Caco-2 (cell line): ENCODE results near the gene EVI5L. TPM values are rescaled to one million over a fixed set of nuclear protein-coding genes. Genes with fewer than 3 reads are reported as not detected.

Experiments
- BruUV-seq: library from RNA; stranded (reverse); fragments of 400-500 nt; replicated peaks from 2 replicates; lab custom pipeline; 2021; lab: Mats Ljungman, UMichigan
- CTCF ChIA-PET: fragments of 300-600 bp; sonication (Branson Sonifier 250); formaldehyde crosslinking; loops from one replicate; lab custom pipeline; 2022; ENCODE audit warnings: antibody characterized with exemption; lab: Charles Lee
- POLR2A ChIA-PET: fragments of 300-600 bp; sonication (Branson Sonifier 250); formaldehyde crosslinking; loops from one replicate; lab custom pipeline; 2022; ENCODE audit warnings: antibody characterized with exemption; lab: Charles Lee
- DNase-seq, 2 experiments: peaks; one replicate each; pipeline versions ENCODE4 v3.0.0 to v3.0.0-alpha.2; 2020 to 2022
- H3K27me3 ChIP-seq: replicated peaks from 2 replicates; pipeline ENCODE4 v1.6.0; 2011; ENCODE audit warnings: low read length; ENCODE audit not compliant: control insufficient read depth, insufficient read depth
- H3K36me3 ChIP-seq: 2 replicates; pipeline ENCODE4 v1.5.1; 2011; ENCODE audit warnings: low read length; ENCODE audit not compliant: control insufficient read depth, insufficient read depth
- H3K4me1 ChIP-seq: fragments of 250-450 bp; sonication (Bioruptor Pico); 2 replicates; pipeline ENCODE4 v1.5.1; 2020; ENCODE audit warnings: mild to moderate bottlenecking
- H3K4me3 ChIP-seq: 2 replicates; pipeline ENCODE4 v1.5.1; 2011; ENCODE audit warnings: low read depth, mild to moderate bottlenecking, control low read depth, low read length
- H3K9me3 ChIP-seq: fragments of 250-450 bp; sonication (Bioruptor Pico); 2 replicates; pipeline ENCODE4 v1.5.1; 2020; ENCODE audit warnings: mild to moderate bottlenecking, moderate library complexity
- H3K27ac Mint-ChIP-seq: one replicate; pipeline ENCODE4 v1.8.0; 2022; ENCODE audit warnings: mixed read lengths; ENCODE audit not compliant: unreplicated experiment
- H3K27me3 Mint-ChIP-seq: one replicate; pipeline ENCODE4 v1.8.0; 2022; ENCODE audit warnings: mixed read lengths; ENCODE audit not compliant: insufficient read depth, unreplicated experiment
- H3K36me3 Mint-ChIP-seq: one replicate; pipeline ENCODE4 v1.8.0; 2022; ENCODE audit warnings: mild to moderate bottlenecking, mixed read lengths; ENCODE audit not compliant: insufficient read depth, unreplicated experiment
- H3K4me1 Mint-ChIP-seq: one replicate; pipeline ENCODE4 v1.8.0; 2022; ENCODE audit warnings: low read depth, mixed read lengths; ENCODE audit not compliant: unreplicated experiment
- H3K4me3 Mint-ChIP-seq: one replicate; pipeline ENCODE4 v1.8.0; 2022; ENCODE audit warnings: mild to moderate bottlenecking, moderate library complexity, mixed read lengths; ENCODE audit not compliant: unreplicated experiment
- H3K9me3 Mint-ChIP-seq: one replicate; pipeline ENCODE4 v1.8.0; 2022; ENCODE audit warnings: mixed read lengths; ENCODE audit not compliant: unreplicated experiment
- intact Hi-C: fragments of 100-400 bp; cut with micrococcal nuclease; formaldehyde crosslinking; loops from one replicate; pipeline ENCODE4 v1.10.0; 2022; ENCODE audit not compliant: unreplicated experiment
- total RNA-seq: library from RNA; stranded (reverse); gene quantifications from 2 replicates; pipeline ENCODE4 v1.2.3, GENCODE V29; 2022
- TF ChIP-seq, protein P1 (sequence below), 2 experiments: fragments of 200-600 bp in 1 of 2; IDR thresholded peaks; 1 replicate in 1 of 2; 2 replicates in 1 of 2; pipeline versions ENCODE4 v1.5.1 to v1.8.0; 2011 to 2022; ENCODE audit warnings: antibody characterized with exemption in 1 of 2, control low read depth in 1 of 2, inconsistent platforms in 1 of 2, low read depth in 1 of 2, low read length in 1 of 2, mild to moderate bottlenecking in 1 of 2, moderate library complexity in 1 of 2; ENCODE audit not compliant: insufficient read depth in 1 of 2, severe bottlenecking in 1 of 2, unreplicated experiment in 1 of 2

EVI5L gene
- total RNA-seq, 1 experiment from 2014 or later = 9.8 TPM

GRCh38 chr19:7871437-7872305 is 41.7 kb downstream of the EVI5L start:
- Mint-ChIP-seq H3K27me3 (no peaks in the 10 kb centered on the region), H3K9me3 (no peaks in the 10 kb centered on the region), H3K4me1 (peaks cover 9% of the 10 kb centered on the region), H3K4me3 (peak overlapping the region; percentile 87), H3K36me3 (peaks cover 19% of the 10 kb centered on the region), H3K27ac (peak overlapping the region; percentile 45)
- peak; percentile 89 to 95 for DNase-seq
- ChIA-PET POLR2A (no interaction called here), CTCF (interaction anchor here (0.8 to 1.2 kb wide), 2 partner anchors 9 to 18 kb away, joined by 3 to 5 read pairs; no protein-coding TSS in a partner anchor)
- Histone ChIP-seq H3K9me3 (no peaks in the 10 kb centered on the region), H3K4me3 (no peak overlapping the region), H3K36me3 (no peaks in the 10 kb centered on the region), H3K4me1 (peaks cover 11% of the 10 kb centered on the region), H3K27me3 (no peaks in the 10 kb centered on the region; the same call in 1 of the 2 replicates)
- TSS peak; percentile 19 for BruUV-seq
- intact Hi-C loops = no loop called here
- TF ChIP-seq, protein P1, sequence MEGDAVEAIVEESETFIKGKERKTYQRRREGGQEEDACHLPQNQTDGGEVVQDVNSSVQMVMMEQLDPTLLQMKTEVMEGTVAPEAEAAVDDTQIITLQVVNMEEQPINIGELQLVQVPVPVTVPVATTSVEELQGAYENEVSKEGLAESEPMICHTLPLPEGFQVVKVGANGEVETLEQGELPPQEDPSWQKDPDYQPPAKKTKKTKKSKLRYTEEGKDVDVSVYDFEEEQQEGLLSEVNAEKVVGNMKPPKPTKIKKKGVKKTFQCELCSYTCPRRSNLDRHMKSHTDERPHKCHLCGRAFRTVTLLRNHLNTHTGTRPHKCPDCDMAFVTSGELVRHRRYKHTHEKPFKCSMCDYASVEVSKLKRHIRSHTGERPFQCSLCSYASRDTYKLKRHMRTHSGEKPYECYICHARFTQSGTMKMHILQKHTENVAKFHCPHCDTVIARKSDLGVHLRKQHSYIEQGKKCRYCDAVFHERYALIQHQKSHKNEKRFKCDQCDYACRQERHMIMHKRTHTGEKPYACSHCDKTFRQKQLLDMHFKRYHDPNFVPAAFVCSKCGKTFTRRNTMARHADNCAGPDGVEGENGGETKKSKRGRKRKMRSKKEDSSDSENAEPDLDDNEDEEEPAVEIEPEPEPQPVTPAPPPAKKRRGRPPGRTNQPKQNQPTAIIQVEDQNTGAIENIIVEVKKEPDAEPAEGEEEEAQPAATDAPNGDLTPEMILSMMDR (IDR thresholded peaks at IDR 0.05; ENCODE audit: insufficient read depth in 1 of 2, low read depth in 1 of 2, low read length in 1 of 2, severe bottlenecking in 1 of 2, unreplicated experiment in 1 of 2) = no peak

GRCh38 chr19:7872306-7873204 is 42.5 kb downstream of the EVI5L start:
- CTCF ChIA-PET = interaction anchor here (0.8 kb wide), 1 partner anchor 10 kb away, joined by 3 read pairs; no protein-coding TSS in a partner anchor
- POLR2A ChIA-PET = no interaction called here
- DNase-seq = no peak
- Histone ChIP-seq H3K4me1 (peaks cover 11% of the 10 kb centered on the region), H3K4me3 (no peak overlapping the region), H3K36me3 (no peaks in the 10 kb centered on the region), H3K9me3 (no peaks in the 10 kb centered on the region), H3K27me3 (no peaks in the 10 kb centered on the region)
- Mint-ChIP-seq H3K9me3 (no peaks in the 10 kb centered on the region), H3K4me3 (peak overlapping the region; percentile 87), H3K27me3 (no peaks in the 10 kb centered on the region), H3K36me3 (peaks cover 13% of the 10 kb centered on the region), H3K27ac (no peak overlapping the region), H3K4me1 (peaks cover 9% of the 10 kb centered on the region)
- no TSS peak for BruUV-seq
- TF ChIP-seq, protein P1 (IDR thresholded peaks at IDR 0.05; ENCODE audit: insufficient read depth in 1 of 2, low read depth in 1 of 2, low read length in 1 of 2, severe bottlenecking in 1 of 2, unreplicated experiment in 1 of 2) = no peak
- intact Hi-C loops = no loop called here
